Bronchial epithelial cell (primary cell): ENCODE data around the gene ACBD6. TPM values are rescaled to one million over a fixed set of nuclear protein-coding genes. Genes with fewer than 3 reads are reported as not detected.

Source experiments
- DNase-seq: peaks from one replicate; pipeline ENCODE4 v3.0.0-alpha.2; 2010; ENCODE audit warnings: low read depth
- FAIRE-seq: peaks from 2 replicates; lab custom pipeline; 2011; peaks lifted over from hg19 to GRCh38; lab: Jason Lieb, UNC
- H3K27me3 ChIP-seq: 2 replicates; pipeline ENCODE4 v1.5.1; 2011; ENCODE audit warnings: low read length; ENCODE audit not compliant: control insufficient read depth, insufficient read depth
- H3K36me3 ChIP-seq: 2 replicates; pipeline ENCODE4 v1.5.1; 2011; ENCODE audit warnings: low read length; ENCODE audit not compliant: control insufficient read depth, insufficient read depth
- H3K4me3 ChIP-seq: 2 replicates; pipeline ENCODE4 v1.5.1; 2011; ENCODE audit warnings: mild to moderate bottlenecking, low read depth, low read length, control low read depth
- CTCF ChIP-seq: IDR thresholded peaks from 2 replicates; pipeline ENCODE4 v1.5.1; 2011; ENCODE audit warnings: mild to moderate bottlenecking, moderate library complexity, low read length, control low read depth, inconsistent platforms; ENCODE audit not compliant: insufficient read depth, severe bottlenecking
- total RNA-seq: library from RNA; depleted of rRNA; stranded (reverse); fragments of >200 nt; gene quantifications from 2 replicates; pipeline ENCODE4 v1.2.1, GENCODE V29; 2014

Gene ACBD6
- total RNA-seq, 1 donor from 2014 or later = 118 TPM

GRCh38 chr1:180288940-180289339 is 213.4 kb downstream of the ACBD6 start:
- DNase-seq = no peak
- no peaks in the 10 kb centered on the region for H3K27me3 ChIP-seq
- no peak for TF ChIP-seq CTCF
- H3K36me3 ChIP-seq = peaks cover 2% of the 10 kb centered on the region
- H3K4me3 ChIP-seq = no peak overlapping the region
- no peak for FAIRE-seq

GRCh38 chr1:180287988-180288705 is 214.2 kb downstream of the ACBD6 start:
- H3K4me3 ChIP-seq = no peak overlapping the region
- no peaks in the 10 kb centered on the region for H3K27me3 ChIP-seq
- H3K36me3 ChIP-seq = peaks cover 2% of the 10 kb centered on the region
- no peak for FAIRE-seq
- no peak for DNase-seq
- TF ChIP-seq CTCF = no peak

GRCh38 chr1:180286417-180286816 is 216.0 kb downstream of the ACBD6 start:
- TF ChIP-seq CTCF = no peak
- H3K36me3 ChIP-seq = peaks cover 2% of the 10 kb centered on the region
- H3K4me3 ChIP-seq = no peak overlapping the region
- DNase-seq (no peak), FAIRE-seq (no peak)
- no peaks in the 10 kb centered on the region for H3K27me3 ChIP-seq

GRCh38 chr1:180283098-180283497 is 219.3 kb downstream of the ACBD6 start:
- no peak for TF ChIP-seq CTCF
- FAIRE-seq = no peak
- Histone ChIP-seq H3K36me3 (peaks cover 6% of the 10 kb centered on the region), H3K4me3 (no peak overlapping the region), H3K27me3 (no peaks in the 10 kb centered on the region)
- no peak for DNase-seq

- Histone ChIP-seq H3K27me3 (no peaks in the 10 kb centered on the region), H3K4me3 (no peak overlapping the region), H3K36me3 (peaks cover 6% of the 10 kb centered on the region)
- no peak for DNase-seq
- no peak for FAIRE-seq
- no peak for TF ChIP-seq CTCF
Measured at GRCh38 chr1:180282401-180283044, 219.9 kb downstream of the ACBD6 start.
